Femur (tissue), 1 donor: ENCODE results near the gene PAQR5.
A peak's percentile ranks its signal among the peaks of the same experiment; 100 is the strongest.
"Not testable (repeated sequence)": the region's sequence is repeated elsewhere in the genome, so short reads cannot be mapped to it uniquely, and the experiment has no call there.

ENCODE experiments used
- DNase-seq: peaks from one replicate; pipeline ENCODE4 v3.0.0-alpha.2; 2017

PAQR5 gene

DNA sequence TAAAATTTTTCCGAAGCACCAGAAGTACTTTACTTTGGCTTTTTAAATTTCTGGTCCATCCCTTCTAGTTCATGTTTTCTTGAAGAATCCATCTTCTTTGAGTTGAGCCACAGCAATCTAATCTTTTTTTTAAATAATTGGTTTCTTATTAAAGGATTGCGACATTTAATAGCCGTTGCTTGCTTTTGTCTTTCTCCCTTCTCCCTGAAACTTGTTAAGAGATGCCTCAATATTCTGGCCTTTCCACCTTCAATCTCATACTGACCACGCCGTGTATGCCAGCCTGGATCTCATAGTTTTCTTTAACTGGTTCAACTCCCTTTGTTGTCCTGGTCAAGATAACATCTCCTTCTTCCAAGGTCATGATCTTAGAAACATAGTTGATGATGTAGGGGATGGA is 135.5 kb downstream of the PAQR5 start:
- no peak for DNase-seq

DNA sequence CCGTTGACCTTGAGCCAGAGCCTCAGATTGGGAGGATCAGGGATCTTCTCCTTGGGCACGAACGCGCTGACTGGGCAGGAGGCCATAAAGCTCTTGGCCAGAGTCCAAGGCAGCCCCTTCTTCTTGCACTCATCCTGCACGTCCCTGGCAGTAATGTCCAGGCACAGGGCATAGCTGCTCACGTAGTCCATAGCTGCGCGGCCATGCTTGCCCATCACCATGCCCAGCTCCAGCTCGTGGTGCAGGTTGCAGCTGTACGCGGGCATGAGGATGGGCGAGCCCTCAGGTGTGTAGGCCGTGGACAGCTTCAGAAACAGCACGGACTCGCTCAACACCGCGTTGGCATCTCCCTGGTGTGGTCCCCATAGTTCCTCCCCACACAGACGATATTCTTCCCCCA is 136.0 kb downstream of the PAQR5 start:
- no peak for DNase-seq

DNA sequence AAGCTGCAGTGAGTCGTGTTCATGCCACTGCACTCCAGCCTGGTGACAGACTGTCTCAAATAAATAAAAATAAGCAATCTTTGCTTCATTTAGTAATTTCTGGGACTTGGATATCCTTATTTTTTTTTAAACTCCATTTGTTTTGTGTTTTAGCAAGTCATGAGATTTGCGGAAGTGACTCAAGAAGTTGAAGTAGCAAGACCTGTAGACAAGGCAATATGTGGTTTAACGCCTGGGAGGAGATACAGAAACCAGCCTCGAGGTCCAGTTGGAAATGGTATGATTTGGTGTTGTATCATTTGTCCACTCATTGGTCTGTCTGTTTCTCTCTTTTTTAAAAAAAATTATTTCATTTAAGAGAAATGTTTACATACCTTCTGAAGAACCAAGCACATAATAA is 137.3 kb downstream of the PAQR5 start:
- DNase-seq: no peak

DNA sequence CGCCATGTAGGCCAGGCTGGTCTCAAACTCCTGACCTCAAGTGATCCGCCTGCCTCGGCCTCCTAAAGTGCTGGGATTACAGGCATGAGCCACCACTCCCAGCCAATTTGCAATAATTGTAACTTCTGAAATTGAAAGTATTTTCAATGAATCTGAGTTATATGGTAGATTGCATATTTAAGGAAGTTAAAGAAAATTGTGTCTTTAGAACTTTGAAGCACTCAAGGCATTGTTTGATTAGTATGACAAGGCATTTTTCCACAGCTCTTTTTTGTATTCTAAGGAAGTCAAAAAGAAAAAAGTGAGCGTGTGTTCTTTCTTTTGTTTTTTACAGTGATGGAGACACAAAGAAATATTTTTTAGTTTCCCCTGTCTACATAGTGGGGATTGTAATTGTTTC is 138.2 kb downstream of the PAQR5 start:
- DNase-seq: no peak

DNA sequence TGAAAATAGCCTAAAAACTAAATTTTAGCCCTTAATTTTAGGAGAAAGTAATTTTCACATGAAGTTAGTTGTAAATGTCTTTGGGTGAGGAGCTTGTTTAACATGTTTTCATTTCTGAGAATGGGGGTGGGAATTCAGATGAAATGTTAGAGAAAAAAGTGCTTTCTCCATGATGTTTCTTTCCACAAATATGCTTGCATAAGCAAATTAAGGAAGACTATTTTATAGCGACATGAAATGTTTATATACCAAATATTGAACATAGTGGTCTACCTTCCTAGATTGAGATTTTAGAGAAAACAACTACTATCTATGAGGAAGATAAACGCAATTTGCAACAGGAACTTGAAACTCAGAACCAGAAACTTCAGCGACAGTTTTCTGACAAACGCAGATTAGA is 140.9 kb downstream of the PAQR5 start:
- no peak for DNase-seq

DNA sequence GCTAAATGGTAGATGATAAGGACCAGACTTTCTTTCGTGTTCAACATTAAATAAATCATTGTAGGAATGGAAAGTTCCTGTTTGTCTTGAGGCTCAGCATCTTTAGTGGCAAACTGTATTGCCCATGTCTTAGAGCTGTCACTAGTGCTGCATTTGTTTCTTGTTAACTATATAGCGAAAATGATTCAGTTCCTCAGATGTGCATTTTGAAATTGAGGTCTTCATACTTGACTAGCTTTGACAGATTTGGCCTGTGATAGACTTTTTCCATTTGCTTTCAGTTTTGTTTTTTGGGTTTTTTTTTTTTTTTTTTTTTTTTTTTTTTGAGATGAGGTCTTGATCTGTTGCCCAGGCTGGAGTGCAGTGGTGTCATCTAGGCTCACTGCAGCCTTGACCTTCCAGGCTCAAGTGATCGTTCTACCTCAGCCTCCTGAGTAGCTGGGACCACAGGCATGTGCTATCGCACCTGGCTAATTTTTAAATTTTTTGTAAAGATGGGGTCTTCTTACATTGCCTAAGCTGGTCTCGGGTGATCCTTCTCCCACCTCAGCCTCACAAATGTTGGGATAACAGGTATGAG is 144.4 kb downstream of the PAQR5 start:
- no peak for DNase-seq

DNA sequence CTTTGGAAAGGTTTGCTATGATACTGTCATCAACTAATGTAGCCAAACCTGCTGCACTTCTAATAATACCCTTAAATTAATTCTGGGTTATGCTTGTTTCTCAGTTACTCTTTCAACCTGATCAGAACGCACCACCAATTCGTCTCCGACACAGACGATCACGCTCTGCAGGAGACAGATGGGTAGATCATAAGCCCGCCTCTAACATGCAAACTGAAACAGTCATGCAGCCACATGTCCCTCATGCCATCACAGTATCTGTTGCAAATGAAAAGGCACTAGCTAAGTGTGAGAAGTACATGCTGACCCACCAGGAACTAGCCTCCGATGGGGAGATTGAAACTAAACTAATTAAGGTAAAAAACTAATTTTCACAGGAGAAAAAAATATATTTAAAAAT is 146.0 kb downstream of the PAQR5 start:
- DNase-seq: no peak

DNA sequence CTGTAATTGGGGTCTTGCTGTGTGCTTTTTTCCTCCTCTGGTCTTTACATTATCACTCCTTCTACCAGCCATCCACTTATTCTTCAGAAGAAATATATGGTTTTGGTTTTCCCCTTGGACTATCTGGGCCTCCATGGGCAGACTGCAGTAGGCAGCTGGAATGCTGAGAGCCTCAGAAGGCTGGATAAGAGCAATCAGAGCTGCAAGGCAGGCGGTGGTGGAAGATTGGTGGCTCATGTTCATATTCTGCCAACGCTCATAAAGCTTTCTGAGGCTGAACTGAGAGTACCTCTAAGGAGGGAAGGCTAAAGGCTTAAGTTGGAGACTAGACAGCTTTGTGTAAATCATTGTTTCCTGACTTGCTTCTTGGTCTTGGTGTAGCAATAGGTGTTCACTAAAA is 148.2 kb downstream of the PAQR5 start:
- no peak for DNase-seq

DNA sequence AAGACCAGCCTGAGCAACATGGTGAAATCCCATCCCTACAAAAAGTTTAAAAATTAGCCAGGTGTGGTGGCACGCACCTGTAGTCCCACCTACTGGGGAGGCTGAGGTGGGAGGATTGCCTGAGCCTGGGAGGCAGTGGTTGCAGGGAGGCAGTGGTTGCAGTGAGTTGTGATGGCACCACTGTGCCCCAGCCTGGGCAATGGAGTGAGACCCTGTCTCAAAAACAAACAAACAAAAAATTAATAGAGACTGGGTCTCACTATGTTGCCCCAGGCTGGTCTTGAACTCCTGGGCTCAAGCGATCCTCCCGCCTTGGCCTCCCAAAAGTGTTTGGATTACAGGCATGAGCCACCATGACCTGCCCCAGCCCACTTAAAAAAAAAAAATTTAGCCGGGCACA is 151.5 kb downstream of the PAQR5 start:
- not testable (repeated sequence) for DNase-seq

DNA sequence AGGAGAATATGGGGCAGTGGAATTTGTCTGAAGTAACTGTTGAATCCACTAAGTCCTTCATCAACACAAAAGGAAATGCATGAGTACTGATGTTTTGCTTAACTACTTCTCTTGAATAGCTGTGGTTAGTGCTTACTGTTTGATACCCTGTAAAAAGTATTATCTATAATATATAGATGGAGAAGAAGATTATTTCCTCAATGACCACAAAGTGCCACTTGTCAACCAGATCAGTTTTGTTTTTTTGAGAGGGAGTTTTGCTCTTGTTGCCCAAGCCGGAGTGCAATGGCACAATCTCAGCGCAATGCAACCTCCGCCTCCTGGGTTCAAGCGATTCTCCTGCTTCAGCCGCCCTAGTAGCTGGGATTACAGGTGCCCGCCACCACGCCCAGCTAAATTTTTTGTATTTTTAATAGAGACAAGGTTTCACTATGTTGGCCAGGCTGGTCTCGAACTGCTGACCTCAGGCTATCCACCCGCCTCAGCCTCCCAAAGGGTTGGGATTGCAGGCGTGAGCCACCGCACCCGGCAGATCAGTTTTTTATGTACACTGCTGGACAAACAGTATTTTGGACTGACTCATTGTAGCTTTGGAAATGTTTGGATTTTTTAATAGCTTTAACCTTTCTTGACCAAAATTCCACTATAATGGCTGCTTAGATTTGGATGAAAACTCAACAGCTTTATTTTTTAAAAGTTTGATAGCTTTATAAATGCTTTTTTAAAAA is 152.4 kb downstream of the PAQR5 start:
- DNase-seq: no peak

DNA sequence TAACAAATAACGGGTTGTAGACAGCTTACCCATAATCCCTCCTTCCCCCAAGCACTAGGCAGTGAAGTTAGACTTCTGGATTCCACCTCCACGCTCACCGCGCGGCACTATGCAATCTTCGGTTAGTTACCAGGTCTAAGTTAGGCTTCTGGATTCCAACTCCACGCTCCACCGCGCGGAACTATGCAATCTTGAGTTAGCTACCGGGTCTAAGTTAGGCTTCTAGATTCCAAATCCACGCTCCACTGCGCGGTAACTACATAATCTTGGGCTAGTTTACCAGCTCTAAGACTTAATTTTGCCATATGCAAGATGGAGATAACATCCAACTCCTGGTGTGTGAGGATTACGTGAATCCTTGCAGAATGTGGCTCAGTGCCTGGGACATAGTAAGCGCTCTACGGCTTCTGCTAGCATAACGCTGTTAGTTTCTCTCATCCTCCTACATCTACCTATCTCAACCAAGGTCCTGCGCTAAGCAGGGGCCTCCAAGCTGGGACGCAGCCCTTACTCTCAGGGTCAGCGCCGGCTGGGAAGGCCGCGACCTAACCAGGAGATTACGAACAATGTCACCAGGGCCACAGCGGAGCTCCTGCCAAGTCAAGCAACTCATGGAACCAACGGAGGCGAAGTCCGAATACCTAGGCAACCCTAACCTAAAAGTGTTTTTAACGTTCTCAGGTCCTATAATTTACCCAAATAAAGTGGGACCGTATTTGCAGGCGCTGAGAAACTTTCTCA is 153.4 kb downstream of the PAQR5 start:
- DNase-seq: peak; percentile 39

DNA sequence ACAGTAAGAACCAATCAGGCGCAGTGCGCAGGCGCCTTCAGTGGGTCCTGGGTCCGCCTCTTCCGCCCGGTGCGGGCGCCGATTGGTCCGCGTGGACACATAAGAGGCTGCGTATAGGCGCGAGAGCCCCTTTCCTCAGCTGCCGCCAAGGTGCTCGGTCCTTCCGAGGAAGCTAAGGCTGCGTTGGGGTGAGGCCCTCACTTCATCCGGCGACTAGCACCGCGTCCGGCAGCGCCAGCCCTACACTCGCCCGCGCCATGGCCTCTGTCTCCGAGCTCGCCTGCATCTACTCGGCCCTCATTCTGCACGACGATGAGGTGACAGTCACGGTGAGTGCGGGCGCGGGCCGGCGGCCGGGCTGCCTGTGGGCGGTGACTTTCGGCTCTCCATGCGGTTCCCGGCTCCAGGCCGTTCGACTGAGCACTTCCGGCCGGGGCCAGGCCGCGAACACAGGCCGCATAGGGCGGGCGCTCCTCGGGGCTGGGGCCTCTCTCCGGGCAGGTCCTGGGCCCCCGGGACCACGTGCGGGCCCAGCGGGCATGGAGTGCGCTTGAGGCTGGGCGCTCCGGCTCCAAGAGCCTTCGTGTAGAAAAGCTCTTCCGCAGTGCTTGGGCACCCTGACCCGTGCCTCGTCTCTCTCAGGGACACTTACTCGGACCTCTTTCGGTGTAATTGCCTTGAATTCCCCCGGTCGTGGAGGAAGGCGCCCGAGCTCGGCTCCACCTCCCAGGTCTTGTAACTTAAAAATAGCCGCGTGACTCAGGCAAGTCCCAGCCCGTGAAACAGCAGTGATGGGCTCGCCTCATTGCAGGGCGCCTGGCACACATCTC is 154.2 kb downstream of the PAQR5 start, which contains the start of gene RPLP1:
Gene RPLP1 (plus strand): TSS at position 127 of the 830 bp plus-strand sequence. CDS start 131 bp downstream, at position 258.
- DNase-seq: peak; percentile 97

DNA sequence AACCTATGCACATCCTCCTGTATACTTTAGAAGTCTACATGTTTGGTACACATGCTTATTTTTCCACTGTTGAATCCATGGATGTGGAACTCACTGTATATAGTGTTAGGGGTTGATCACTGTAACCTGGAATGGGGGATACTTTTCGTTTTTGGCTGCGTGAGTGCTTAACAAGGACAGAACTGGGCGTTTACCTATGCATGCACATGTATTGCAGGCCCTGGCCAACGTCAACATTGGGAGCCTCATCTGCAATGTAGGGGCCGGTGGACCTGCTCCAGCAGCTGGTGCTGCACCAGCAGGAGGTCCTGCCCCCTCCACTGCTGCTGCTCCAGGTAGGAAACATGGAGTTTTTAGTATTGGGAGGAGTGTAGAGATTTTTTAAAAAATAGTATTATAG is 156.2 kb downstream of the PAQR5 start:
- no peak for DNase-seq

DNA sequence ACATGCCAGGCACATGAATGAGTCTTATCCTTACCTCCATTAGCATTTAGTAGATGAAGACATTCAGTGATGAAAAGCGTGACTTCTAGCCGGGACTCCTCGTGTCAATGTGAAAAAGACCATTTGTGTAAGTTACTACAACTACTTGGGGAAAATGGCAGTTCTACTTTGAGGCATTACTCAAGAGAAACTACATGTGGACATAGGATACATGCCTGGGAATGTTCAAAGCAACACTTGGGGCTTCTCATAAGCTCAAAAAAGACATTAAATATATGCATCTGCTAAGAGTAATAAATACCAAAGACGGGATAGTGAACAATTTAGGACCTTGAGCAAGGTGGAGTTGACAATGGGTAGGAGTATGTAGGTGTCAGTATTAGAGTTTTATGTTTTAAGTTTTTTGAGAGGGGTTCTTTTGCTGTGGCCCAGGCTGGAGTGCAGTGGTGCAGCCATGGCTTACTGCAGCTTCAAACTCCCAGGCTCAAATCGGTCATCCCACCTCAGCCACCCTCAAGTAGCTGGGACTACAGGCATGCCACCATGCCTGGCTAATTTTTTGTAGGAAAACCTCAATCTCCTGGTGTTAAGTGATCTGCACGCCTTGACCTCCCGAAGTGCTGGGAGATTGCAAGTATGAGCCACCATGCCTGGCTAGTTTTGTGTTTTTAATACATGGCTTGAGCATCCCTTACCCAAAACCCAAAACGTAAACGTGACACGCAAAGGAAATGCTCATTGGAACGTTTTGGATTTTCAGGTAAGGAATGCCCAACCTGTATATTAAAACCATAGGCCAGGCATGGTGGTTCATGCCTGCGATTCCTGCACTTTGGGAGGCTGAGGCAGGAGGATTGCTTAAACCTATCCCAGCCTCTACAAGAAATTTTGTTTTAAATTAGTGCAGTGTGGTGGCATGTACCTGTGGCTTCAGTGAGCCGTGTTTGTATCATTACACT is 157.8 kb downstream of the PAQR5 start:
- DNase-seq: no peak
